BJ (cell line): ENCODE measurements around the gene KCNQ2. TPM values are rescaled to one million over a fixed set of nuclear protein-coding genes. Genes with fewer than 3 reads are reported as not detected.

Experiments used
- CTCF ChIA-PET: fragments of 350-600 bp; formaldehyde crosslinking; extraction: SDS; loops from one replicate; lab custom pipeline; 2021; ENCODE audit warnings: antibody characterized with exemption, inconsistent platforms; lab: Yijun Ruan, JAX
- POLR2A ChIA-PET: fragments of 300-600 bp; sonication (Branson Sonifier 250); formaldehyde crosslinking; extraction: SDS; loops from one replicate; lab custom pipeline; 2021; ENCODE audit warnings: antibody characterized with exemption; lab: Charles Lee
- DNase-seq: peaks from one replicate; pipeline ENCODE4 v3.0.0-alpha.2; 2011; ENCODE audit warnings: low read depth
- H3K27me3 ChIP-seq: 2 replicates; pipeline ENCODE4 v1.6.0; 2011; ENCODE audit warnings: low read length; ENCODE audit not compliant: control insufficient read depth, insufficient read depth
- H3K36me3 ChIP-seq: 2 replicates; pipeline ENCODE4 v1.5.1; 2011; ENCODE audit warnings: low read length; ENCODE audit not compliant: control insufficient read depth, insufficient read depth
- H3K4me3 ChIP-seq: 2 replicates; pipeline ENCODE4 v1.5.1; 2011; ENCODE audit warnings: low read depth, mild to moderate bottlenecking, control low read depth, low read length
- CTCF ChIP-seq: IDR thresholded peaks from 2 replicates; pipeline ENCODE4 v1.5.1; 2011; ENCODE audit warnings: low read depth, mild to moderate bottlenecking, control low read depth, inconsistent platforms, low read length, moderate library complexity; ENCODE audit not compliant: insufficient read depth
- polyA plus RNA-seq: library from polyadenylated mRNA; depleted of rRNA; stranded (reverse); fragments of >200 nt; gene quantifications from 2 replicates; pipeline ENCODE4 v1.2.3, GENCODE V29; 2011

The KCNQ2 gene
- polyA plus RNA-seq, 1 experiment: not detected

- no peak for DNase-seq
- Histone ChIP-seq H3K4me3 (no peak overlapping the region), H3K27me3 (no peaks in the 10 kb centered on the region; the same call in 1 of the 2 replicates), H3K36me3 (no peaks in the 10 kb centered on the region)
- CTCF ChIA-PET: interaction anchor here (1.0 kb wide), 1 partner anchor 92 kb away, joined by 3 read pairs; no protein-coding TSS in a partner anchor
- TF ChIP-seq CTCF: no peak
- POLR2A ChIA-PET: no interaction called here
Observed at GRCh38 chr20:63422653-63423052, 49.8 kb downstream of the KCNQ2 start.

GRCh38 chr20:63421913-63422312 lies 50.5 kb downstream of the KCNQ2 start:
- no peak overlapping the region for H3K4me3 ChIP-seq
- no peak for DNase-seq
- ChIA-PET CTCF (interaction anchor here (1.0 kb wide), 1 partner anchor 91 kb away, joined by 3 read pairs; no protein-coding TSS in a partner anchor), POLR2A (no interaction called here)
- peaks cover 3% of the 10 kb centered on the region for H3K27me3 ChIP-seq
- no peaks in the 10 kb centered on the region for H3K36me3 ChIP-seq
- no peak for TF ChIP-seq CTCF

- ChIA-PET CTCF (interaction anchor here (0.5 to 0.6 kb wide), 2 partner anchors 733 to 826 kb away, joined by 3 read pairs; no protein-coding TSS in a partner anchor), POLR2A (no interaction called here)
- Histone ChIP-seq H3K27me3 (peaks cover 8% of the 10 kb centered on the region), H3K4me3 (no peak overlapping the region), H3K36me3 (no peaks in the 10 kb centered on the region)
- DNase-seq: no peak
- TF ChIP-seq CTCF: no peak
Observed at GRCh38 chr20:63421094-63421692, 51.3 kb downstream of the KCNQ2 start.

GRCh38 chr20:63420359-63421093 lies 51.9 kb downstream of the KCNQ2 start:
- ChIA-PET POLR2A (no interaction called here), CTCF (interaction anchor here (0.6 kb wide), 1 partner anchor 825 kb away, joined by 3 read pairs; no protein-coding TSS in a partner anchor)
- no peak overlapping the region for H3K4me3 ChIP-seq
- H3K36me3 ChIP-seq: no peaks in the 10 kb centered on the region
- TF ChIP-seq CTCF: no peak
- peaks cover 14% of the 10 kb centered on the region for H3K27me3 ChIP-seq
- DNase-seq: no peak

- no peak for TF ChIP-seq CTCF
- CTCF ChIA-PET: no interaction called here
- peaks cover 14% of the 10 kb centered on the region for H3K27me3 ChIP-seq
Observed at GRCh38 chr20:63419299-63419698, 53.2 kb downstream of the KCNQ2 start.

More at GRCh38 chr20:63419299-63419698, 53.2 kb downstream of the KCNQ2 start:
- Histone ChIP-seq H3K4me3 (no peak overlapping the region), H3K36me3 (no peaks in the 10 kb centered on the region)
- DNase-seq: no peak
- POLR2A ChIA-PET: no interaction called here
